ENCODE measurements around the gene EGLN1.
"Not testable (repeated sequence)": the region's sequence is repeated elsewhere in the genome, so short reads cannot be mapped to it uniquely, and the experiment has no call there.

GRCh38 chr1:231457956-231458355, 35.9 kb upstream of the EGLN1 start:
- not testable (repeated sequence) for TF ChIP-seq SP1 (IDR thresholded peaks at IDR 0.05; ENCODE audit: low read depth); YY1 (IDR thresholded peaks at IDR 0.05; ENCODE audit: extremely low read depth, insufficient replicate concordance, low read depth, low read length); EZH2 (IDR thresholded peaks at IDR 0.05); EZH2phosphoT487 (IDR thresholded peaks at IDR 0.05; ENCODE audit: borderline replicate concordance); POLR2A (IDR thresholded peaks at IDR 0.05; ENCODE audit: borderline replicate concordance, extremely low read depth, insufficient read depth, insufficient read length); ELF1 (IDR thresholded peaks at IDR 0.05; ENCODE audit: borderline replicate concordance, low read depth); FOSL1 (IDR thresholded peaks at IDR 0.05; ENCODE audit: low read depth); CEBPB (IDR thresholded peaks at IDR 0.05; ENCODE audit: low read depth); POLR2AphosphoS5 (IDR thresholded peaks at IDR 0.05; ENCODE audit: low read depth, low read length); RAD21 (IDR thresholded peaks at IDR 0.05; ENCODE audit: low read depth)
- TF ChIP-seq, protein P1, sequence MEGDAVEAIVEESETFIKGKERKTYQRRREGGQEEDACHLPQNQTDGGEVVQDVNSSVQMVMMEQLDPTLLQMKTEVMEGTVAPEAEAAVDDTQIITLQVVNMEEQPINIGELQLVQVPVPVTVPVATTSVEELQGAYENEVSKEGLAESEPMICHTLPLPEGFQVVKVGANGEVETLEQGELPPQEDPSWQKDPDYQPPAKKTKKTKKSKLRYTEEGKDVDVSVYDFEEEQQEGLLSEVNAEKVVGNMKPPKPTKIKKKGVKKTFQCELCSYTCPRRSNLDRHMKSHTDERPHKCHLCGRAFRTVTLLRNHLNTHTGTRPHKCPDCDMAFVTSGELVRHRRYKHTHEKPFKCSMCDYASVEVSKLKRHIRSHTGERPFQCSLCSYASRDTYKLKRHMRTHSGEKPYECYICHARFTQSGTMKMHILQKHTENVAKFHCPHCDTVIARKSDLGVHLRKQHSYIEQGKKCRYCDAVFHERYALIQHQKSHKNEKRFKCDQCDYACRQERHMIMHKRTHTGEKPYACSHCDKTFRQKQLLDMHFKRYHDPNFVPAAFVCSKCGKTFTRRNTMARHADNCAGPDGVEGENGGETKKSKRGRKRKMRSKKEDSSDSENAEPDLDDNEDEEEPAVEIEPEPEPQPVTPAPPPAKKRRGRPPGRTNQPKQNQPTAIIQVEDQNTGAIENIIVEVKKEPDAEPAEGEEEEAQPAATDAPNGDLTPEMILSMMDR (IDR thresholded peaks at IDR 0.05 in 2 of 3, conservative IDR thresholded peaks at IDR 0.05 in 1 of 3; ENCODE audit: borderline replicate concordance in 1 of 3, insufficient read depth in 1 of 3, low read depth in 2 of 3, low read length in 2 of 3) = not testable (repeated sequence)
- TF ChIP-seq, protein P2, sequence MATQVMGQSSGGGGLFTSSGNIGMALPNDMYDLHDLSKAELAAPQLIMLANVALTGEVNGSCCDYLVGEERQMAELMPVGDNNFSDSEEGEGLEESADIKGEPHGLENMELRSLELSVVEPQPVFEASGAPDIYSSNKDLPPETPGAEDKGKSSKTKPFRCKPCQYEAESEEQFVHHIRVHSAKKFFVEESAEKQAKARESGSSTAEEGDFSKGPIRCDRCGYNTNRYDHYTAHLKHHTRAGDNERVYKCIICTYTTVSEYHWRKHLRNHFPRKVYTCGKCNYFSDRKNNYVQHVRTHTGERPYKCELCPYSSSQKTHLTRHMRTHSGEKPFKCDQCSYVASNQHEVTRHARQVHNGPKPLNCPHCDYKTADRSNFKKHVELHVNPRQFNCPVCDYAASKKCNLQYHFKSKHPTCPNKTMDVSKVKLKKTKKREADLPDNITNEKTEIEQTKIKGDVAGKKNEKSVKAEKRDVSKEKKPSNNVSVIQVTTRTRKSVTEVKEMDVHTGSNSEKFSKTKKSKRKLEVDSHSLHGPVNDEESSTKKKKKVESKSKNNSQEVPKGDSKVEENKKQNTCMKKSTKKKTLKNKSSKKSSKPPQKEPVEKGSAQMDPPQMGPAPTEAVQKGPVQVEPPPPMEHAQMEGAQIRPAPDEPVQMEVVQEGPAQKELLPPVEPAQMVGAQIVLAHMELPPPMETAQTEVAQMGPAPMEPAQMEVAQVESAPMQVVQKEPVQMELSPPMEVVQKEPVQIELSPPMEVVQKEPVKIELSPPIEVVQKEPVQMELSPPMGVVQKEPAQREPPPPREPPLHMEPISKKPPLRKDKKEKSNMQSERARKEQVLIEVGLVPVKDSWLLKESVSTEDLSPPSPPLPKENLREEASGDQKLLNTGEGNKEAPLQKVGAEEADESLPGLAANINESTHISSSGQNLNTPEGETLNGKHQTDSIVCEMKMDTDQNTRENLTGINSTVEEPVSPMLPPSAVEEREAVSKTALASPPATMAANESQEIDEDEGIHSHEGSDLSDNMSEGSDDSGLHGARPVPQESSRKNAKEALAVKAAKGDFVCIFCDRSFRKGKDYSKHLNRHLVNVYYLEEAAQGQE (IDR thresholded peaks at IDR 0.05; ENCODE audit: low read depth) = not testable (repeated sequence)
- TF ChIP-seq CBX3 (IDR thresholded peaks at IDR 0.05; ENCODE audit: low read depth) = peak; percentile 26; the same call in 1 of the 2 replicates

All from HCT116 (cell line).